OCI-M1 (cell line): ENCODE data around the gene MBTPS1.

Experiments
- DNase-seq: peaks from one replicate; lab custom pipeline; 2025; lab: John Stamatoyannopoulos, UW

Gene MBTPS1

GRCh38 chr16:84116720-84117493, at the start of gene MBTPS1:
Gene MBTPS1 (minus strand): TSS chr16:84116942. CDS start chr16:84101783, 15,159 bp downstream.
- peak; percentile 98 for DNase-seq

GRCh38 chr16:84165746-84166145, 49.0 kb upstream of the MBTPS1 start:
- no peak for DNase-seq

GRCh38 chr16:84161801-84162200, 45.1 kb upstream of the MBTPS1 start:
- no peak for DNase-seq

- no peak for DNase-seq
These were observed 44.3 kb upstream of the MBTPS1 start for GRCh38 chr16:84161037-84161436.

GRCh38 chr16:84159800-84160199, 43.1 kb upstream of the MBTPS1 start:
- DNase-seq = no peak

- DNase-seq = no peak
These were observed 42.3 kb upstream of the MBTPS1 start for GRCh38 chr16:84159007-84159406.

GRCh38 chr16:84156342-84156784, 39.6 kb upstream of the MBTPS1 start:
- DNase-seq = peak; percentile 34

GRCh38 chr16:84155771-84156170, 39.0 kb upstream of the MBTPS1 start:
- DNase-seq = peak; percentile 80

- DNase-seq = no peak
These were observed 38.5 kb upstream of the MBTPS1 start for GRCh38 chr16:84155226-84155625.

- DNase-seq = no peak
These were observed 37.0 kb upstream of the MBTPS1 start for GRCh38 chr16:84153660-84154214.

GRCh38 chr16:84150926-84151325, 34.2 kb upstream of the MBTPS1 start:
- no peak for DNase-seq

GRCh38 chr16:84144859-84145639, 28.3 kb upstream of the MBTPS1 start, which contains the start of the genes DNAAF1 and HSDL1:
Gene DNAAF1 (plus strand): TSS chr16:84145308. CDS start chr16:84145441, 133 bp downstream.
Gene HSDL1 (minus strand): TSS chr16:84145177. CDS start chr16:84131321, 13,856 bp downstream.
- DNase-seq = peak; percentile 92

GRCh38 chr16:84144209-84144858, 27.6 kb upstream of the MBTPS1 start:
- DNase-seq = peak; percentile 60

- no peak for DNase-seq
These were observed 27.1 kb upstream of the MBTPS1 start for GRCh38 chr16:84143784-84144199.

- DNase-seq = no peak
These were observed 26.3 kb upstream of the MBTPS1 start for GRCh38 chr16:84143081-84143480.

- peak; percentile 30 for DNase-seq
These were observed 24.5 kb upstream of the MBTPS1 start for GRCh38 chr16:84141143-84141670.

GRCh38 chr16:84139628-84140258, 23.0 kb upstream of the MBTPS1 start:
- peak; percentile 24 for DNase-seq

GRCh38 chr16:84138824-84139627, 22.3 kb upstream of the MBTPS1 start:
- peak; percentile 89 for DNase-seq

GRCh38 chr16:84138500-84138823, 21.7 kb upstream of the MBTPS1 start:
- DNase-seq = no peak

- no peak for DNase-seq
These were observed 21.1 kb upstream of the MBTPS1 start for GRCh38 chr16:84137769-84138357.
